ENCODE measurements around the gene IKZF1. TPM values are rescaled to one million over a fixed set of nuclear protein-coding genes. Genes with fewer than 3 reads are reported as not detected.
"Not testable (repeated sequence)": the region's sequence is repeated elsewhere in the genome, so short reads cannot be mapped to it uniquely, and the experiment has no call there.

The IKZF1 gene
- total RNA-seq, 1 experiment from 2014 or later, result 1.2 TPM

DNA sequence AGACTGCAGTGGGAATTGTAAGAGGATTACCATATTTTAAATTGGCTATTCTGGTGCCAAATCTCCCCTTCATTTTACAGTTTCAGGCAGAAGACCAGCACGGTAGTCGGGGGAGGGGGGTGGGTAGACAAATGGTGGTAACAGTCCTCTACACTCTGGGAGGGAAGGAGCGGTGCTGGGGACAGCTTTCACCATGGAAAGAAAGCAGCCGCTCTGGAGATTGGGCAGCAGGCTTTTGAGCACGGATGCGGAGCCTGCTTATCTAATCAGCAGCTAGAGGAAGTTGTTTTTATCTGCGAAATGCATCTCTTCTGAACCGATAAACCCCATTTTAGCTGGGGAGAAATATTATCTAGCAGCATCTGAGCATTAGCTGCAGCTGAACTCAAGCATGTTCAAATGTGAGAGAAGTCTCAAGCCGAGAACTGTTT, 28.7 kb downstream of the IKZF1 start:
- DNase-seq (ENCODE audit: low spot score), result no peak

DNA sequence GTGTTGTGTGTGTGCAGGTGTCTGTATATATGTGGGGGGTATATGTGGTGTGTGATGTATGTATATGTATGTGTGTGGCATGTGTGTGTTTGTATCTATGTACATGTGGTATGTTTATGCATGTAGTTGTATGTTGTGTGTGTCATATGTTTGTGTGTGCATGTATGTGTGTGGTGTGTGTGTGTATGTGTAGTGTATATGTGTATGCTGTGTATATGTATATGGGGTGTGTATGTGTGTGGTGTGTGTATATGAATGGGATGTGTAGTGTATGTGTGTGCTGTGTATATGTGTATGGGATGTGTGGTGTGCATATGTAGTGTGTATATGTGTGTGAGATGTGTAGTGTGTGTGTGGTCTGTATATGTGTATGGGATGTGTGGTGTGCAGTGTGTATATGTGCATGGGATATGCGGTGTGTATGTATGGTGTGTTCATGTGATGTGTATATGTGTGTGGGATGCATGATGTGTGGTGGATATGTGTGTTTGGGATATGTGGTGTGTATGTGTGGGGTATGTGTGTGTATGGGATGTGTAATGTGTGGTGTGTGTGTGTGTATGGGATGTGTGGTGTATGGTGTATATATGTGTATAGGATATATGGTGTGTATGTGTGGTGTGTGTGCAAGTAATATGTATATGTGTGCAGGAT, 30.0 kb downstream of the IKZF1 start:
- DNase-seq (ENCODE audit: low spot score), result no peak

DNA sequence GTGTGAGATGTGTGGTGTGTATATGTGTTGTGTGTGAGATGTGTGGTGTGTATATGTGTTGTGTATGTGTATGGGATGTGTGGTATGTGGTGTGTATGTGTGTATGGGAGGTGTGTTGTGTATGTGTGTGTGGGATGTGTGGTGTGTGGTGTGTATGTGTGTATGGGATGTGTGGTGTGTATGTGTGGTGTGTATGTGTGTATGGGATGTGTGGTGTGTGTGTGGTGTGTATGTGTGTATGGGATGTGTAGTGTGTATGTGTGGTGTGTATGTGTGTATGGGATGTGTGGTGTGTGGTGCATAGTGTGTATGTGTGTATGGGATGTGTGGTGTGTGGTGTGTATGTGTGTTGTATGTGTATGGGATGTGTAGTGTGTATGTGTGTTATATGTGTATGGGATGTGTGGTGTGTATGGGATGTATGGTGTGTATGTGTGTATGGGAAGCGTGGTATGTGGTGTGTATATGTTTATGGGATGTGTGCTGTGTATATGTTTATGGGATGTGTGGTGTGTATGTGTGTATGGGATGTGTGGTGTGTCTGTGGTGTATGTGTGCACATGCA, 30.8 kb downstream of the IKZF1 start:
- no peak for DNase-seq (ENCODE audit: low spot score)

DNA sequence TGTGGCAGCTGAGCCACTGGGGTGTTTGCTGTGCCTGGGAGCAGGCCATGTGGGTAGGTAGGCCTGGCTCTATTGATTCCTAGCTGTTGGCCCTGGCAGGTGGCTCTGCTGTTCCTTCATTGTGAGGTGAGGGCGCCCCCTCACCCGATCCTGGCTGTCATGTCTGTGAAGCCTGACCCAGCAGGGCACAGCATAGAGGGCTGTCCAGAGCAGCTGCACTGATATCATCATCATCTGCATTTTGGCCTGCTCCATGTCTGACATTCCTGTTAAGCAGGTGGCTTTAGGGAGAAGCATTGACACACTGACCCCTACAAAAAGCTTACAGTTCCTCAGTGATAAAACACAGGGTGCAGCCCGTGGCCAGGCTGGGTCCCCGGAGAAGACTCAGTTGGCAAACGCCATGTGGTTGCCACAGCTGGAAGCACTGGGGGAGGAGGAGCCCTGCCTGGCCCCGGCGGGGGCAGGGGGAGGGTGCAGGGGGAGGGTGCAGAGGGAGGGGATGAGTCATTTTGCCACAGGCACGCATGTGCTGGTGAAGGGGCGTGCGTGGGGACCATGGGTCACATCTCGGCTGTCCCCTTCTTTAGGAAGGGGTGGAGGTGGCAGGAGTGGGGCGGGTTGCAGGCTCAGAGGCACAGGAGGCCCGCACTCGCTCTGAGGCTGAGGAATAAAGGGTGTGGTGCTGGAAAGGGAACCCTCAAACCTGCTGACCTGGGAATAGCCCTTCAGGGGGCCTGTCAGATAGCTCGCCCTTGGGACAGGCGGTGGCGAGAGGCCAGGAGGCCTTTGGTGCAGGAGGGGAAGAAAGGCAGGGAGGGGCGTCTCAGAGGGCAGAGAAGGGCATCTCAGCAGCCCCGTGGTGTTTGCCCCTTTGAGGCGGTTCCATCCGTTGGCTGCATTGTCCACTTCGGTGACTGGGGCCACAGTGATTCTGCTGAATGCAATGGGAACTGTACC, 31.6 kb downstream of the IKZF1 start:
- no peak for DNase-seq (ENCODE audit: low spot score)

DNA sequence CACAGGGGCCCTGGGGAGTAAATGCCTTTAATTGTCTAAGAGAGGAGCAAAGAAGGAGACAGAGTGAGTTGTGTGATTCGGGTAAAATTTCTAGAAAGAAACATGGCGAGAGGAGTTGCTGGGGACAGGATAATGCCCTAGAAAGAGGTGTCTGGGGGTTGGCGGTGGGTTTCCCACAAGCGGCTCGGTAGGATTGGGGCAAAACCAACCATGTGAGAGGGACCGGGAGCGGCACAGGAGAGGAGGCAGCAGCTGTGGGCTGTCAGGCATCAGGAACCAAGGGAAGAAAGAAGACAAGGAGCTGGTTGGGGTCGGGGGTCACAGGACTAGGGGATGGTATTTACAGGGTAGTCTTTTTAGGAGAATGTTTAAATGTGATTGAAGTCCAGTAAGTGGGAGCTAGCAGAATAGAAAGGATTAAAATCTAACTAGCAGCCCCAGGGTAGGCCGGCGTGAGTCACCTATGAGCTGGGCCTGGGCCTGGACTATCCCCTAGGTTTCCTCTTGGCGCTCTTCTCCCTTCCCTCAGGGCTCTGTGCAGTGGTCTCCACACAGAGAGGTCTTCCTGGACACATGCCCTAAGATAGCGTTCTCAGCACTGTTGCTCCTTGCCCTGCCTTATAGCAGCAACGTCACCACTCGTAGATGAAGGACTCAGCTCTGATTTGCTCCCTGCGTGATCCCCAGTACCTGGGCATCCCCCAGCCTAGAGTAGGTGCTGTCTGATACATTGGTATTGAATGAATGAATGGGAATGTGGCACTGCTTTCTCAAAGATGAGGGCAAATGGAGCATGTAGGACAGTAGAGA, 32.6 kb downstream of the IKZF1 start:
- DNase-seq (ENCODE audit: low spot score), result no peak

DNA sequence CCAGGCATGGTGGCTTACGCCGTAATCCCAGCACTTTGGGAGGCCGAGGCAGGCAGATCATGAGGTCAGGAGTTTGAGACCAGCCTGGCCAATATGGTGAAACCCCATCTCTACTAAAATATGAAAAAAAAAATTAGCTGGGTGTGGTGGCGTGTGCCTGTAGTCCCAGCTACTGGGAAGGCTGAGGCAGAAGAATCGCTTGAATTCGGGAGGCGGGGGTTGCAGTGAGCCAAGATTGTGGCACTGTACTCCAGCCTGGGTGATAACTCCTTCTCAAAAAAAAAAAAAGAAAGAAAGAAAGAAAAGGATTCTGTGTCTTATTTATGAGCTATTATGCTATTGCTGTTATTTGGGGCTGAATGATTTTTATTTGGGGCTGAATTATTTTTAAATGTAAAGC, 35.0 kb downstream of the IKZF1 start:
- not testable (repeated sequence) for DNase-seq (ENCODE audit: low spot score)

DNA sequence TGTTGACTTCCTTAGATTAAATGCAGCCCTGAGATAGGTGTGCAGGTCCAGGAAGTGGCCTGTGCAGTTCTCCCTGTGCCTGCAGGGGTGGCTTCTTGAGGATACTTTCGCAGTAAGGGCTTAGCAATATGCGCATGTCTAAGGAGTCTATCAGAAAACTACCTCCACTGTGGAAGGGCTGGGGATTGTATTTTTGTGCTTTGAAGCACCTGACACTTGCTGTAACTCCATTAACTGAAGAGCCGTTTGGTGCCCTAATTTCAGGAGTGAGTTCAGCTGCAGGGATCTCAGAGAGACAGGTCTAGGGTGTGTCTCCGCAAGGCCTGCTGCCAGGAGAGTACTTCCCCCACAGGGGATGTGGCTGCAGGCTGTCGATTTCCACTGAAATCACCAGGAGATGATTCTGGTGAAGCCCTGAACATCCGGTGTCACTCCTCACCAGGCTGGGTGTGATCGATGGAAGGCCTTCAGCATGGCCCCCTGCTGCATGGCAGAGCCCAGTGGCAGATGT, 35.5 kb downstream of the IKZF1 start:
- DNase-seq (ENCODE audit: low spot score), result no peak

DNA sequence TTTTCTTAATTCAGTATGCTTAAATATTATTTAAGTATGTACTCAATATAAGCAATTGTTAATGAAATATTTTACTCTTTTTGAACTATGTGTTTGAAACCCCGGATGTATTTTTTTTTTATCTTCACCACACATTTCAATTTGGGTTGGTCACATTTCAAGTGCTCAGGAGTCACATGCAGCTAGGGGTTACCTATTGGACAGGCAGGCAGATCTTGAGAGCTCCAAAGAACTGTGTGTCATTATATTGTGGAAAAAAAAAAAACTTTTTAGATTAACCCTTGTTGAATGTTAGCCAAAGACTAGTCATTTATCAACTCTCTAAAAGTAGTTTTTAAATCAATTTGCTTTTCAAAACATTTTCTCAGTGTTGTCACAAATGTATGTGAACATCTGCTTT, 37.2 kb downstream of the IKZF1 start:
- DNase-seq (ENCODE audit: low spot score), result no peak

DNA sequence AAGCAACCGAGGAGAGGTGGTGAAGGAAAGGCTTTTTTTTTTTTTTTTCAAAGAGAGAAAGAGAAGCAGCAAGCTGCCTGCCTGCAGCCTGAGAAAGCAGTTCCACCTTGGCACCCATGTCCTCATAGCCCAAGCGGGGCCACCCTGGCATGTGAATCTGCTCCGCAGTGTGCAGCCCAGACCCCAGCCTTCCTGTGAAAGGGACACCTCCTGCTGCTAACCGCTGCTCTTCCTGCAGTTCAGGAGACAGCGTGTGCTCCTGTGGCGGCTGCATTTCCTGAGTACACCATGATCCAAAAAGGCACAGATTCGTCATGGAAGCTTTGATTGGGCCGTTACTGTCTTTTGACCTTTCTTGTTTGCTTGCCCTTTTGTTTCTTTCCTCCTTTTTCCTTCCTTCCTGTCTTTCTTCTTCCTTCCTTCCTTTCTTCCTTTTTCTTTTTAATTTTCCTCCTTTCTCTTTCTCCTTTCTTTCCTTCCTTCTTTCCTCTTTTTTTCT, 38.1 kb downstream of the IKZF1 start:
- DNase-seq (ENCODE audit: low spot score), result no peak

DNA sequence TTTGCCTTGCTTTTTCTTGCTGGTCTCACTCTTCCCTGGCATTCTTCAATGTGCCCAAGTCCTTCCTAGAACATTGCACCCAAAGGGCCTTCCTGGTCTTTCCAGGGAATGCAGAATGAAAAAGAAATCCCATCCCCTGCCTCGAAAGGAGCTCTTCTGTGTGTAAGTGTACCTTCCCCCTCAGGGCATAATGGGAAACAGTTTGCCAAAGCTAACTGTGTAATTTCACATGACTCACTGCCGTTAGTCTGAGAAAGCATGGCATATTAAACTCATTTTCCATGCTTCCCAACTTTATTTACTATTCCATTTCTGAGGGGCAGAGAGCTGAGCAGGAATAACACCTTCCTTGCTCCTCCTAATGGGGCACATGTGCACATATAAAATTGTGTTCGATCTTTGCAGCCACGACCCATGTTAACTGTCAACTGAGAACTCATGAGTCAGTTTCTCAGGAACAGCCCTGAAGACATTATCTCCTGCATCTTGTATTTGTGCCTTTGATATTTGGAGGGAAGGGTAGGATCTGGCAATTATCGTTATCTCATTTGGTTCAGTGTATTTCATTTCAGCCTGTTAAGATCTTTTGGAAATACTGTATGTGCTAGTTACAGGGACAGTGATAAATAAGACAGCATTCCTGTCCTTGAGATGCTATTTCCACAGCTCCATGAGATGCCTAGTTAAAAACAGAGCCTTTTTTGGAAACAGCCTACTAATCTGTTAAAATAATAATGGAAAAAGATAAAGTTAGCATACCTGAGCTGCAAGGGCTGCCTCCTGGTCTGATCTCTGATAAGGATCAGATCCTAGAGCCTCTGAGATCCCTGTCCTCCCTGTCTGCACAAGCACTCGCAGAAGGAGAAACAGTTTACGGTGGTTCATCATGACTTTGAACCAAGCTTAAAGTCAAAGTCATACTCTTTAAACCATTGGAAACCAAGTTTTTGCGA, 42.3 kb downstream of the IKZF1 start:
- peak; percentile 35 for DNase-seq (ENCODE audit: low spot score)

DNA sequence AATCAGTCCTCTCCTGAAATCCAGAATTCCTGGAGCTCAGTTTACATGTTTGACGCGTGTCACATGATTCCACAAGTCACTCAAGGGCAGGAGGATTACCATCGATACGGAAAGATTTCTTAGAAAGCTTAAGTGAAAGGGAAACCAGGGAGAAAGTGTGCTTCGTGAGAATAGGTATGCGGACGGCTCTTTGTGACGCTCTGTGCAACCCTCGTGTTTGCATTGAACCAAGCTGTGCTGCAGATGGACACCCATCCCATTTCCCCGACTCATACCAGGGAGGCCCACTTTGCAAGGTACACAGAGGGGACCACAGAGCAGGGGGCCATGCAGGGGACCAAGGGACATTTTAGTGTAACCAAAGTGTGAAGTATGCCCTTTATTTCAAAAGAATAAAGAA, 43.2 kb downstream of the IKZF1 start:
- no peak for DNase-seq (ENCODE audit: low spot score)

DNA sequence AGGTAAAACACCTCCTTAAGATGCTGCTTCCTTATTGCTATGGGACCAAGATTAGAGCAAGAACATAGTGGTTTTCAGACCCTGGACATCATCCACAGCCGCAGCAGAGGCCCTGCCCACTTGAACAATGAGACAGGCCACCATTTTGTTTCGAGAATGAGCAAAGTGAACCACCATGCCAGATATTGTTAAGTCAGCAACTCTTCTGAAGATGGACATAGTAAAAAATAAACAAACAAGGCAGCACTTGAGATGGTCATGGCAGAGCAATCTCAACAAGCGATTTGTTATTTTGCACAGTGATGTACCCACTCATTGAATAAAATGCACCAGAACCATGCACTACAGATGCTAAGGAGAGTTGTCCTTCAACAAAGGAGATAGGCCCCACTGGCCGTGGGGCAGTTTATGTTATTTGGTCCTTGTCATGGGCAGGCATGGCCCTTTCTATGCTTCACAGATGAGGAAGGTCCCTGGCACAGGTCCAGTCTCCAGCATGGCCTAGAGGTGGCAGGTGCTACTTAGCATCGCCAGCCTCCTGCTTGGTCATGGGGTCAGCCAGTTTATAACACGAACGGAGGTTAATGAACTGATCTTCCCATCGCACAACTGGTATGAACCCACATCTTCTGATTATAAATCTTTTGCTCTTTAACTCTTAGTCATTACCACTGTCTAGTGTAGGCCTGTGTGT, 44.1 kb downstream of the IKZF1 start:
- no peak for DNase-seq (ENCODE audit: low spot score)

DNA sequence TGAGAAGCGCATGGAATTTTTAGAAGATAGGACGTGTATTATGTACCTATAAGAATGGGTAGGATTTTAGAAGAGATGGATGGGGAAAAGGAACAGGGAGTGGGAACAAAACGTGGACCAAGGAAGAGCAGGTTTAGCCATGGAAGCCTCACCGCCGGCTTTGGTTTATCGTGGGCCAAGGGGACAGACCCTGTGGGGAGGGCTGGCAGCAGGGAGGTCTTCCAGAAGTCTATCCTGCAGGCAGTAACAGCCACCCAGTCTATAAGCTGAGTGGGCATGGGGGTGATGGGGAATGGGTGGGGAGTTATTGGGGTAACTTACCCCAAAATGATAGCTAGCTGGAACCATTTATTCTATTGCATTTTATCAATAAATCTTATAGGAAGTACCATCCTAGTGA, 44.9 kb downstream of the IKZF1 start:
- no peak for DNase-seq (ENCODE audit: low spot score)

DNA sequence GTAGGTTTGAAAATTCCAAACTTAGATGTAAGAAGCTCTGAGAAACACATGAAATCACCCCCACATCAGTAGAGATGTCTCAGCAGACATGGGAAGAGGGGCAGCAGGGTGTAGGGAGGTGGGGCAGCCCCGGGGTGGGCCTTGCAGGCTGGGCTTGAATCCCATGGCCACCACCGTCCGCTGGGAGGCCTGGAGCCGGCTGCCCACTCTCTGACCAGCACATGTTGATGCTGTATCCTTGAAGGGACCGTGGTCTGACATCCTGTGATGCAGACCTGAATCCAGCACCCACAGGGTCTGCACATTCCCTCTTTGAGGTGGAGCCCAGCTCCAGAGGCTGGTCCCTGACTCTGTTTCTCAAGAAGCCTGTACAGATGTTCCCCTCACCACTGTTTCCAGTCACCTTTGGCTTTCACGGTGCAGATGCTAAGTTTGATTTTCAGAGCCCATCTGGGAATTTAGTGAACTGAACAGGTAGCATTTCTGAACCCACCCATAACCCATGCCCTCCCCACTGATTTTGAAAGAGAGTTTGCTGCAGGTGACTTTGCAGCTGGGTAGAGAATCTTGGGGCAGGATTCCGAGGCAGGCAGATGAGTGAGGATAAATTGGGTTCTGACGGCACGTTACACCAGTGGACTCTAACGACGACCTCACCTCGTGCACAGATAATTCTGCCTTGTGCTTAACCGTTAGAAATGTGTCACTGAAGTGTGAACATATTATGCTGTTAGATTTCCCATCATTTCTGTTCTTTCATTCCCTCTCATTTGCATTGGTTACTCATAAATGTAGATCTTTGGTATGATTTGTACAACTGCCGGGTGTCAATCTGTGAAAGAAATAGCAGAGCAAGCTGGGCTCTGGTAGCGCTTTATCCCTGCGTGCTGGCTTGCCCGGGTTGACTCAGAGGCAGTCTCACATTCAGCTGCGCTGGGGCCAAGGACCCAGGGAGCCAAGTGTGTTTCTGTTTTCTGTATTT, 45.7 kb downstream of the IKZF1 start:
- DNase-seq (ENCODE audit: low spot score), result no peak

DNA sequence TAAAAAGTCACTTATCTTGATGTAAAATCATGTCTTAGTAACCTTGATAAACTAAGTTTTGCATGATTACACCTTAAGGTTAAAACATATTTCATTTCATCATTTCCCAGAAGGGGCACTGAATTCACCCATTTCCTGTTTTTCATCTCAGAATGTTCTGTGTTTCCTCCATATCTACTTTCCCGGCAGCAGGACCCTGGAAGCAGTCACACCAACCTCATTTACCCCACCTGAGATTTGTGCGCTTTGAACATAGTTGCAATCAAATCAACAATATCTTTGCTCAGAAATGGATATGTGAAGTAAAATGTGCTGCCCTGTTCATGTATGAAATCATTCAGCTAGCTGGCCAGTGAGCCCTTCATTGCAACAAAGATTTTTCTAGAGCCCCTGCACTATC, 46.8 kb downstream of the IKZF1 start:
- DNase-seq (ENCODE audit: low spot score), result no peak

DNA sequence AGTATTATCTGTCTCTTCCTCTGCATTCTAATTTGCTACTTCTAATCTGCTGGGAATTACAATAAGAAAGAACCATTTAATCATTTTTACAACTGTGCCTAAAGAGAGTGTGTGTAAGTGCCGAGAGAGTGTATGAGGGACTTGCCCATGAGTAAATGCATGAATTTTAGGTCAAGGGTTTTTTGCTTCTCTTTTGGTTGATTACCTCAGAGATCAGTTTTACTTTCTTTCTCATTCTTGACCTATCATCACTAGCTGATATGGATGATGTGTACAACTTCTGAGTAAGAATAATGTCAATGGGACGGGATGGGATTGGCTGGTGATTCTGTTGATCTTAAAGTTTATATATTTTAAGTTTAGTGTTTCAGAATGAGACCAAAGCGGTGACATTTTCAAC, 47.8 kb downstream of the IKZF1 start:
- DNase-seq (ENCODE audit: low spot score), result no peak

DNA sequence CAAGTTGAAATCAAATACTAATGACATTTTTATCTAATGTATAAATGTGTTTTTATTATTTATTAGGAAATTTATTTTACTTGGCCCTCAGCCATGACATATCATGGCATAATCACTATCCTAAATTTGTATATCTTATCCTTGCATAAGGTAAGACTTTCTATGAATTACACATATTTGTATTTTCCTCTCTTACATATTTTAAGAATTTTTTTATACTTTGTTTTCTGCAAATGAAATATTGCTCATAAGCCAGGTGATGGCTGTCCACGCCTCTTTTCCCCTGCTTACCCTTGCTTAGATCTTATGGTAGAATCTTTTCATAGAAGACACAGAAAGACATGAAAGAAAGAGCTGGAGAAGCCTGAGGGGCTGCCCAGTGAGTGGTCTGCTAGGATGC, 48.2 kb downstream of the IKZF1 start:
- DNase-seq (ENCODE audit: low spot score), result no peak

DNA sequence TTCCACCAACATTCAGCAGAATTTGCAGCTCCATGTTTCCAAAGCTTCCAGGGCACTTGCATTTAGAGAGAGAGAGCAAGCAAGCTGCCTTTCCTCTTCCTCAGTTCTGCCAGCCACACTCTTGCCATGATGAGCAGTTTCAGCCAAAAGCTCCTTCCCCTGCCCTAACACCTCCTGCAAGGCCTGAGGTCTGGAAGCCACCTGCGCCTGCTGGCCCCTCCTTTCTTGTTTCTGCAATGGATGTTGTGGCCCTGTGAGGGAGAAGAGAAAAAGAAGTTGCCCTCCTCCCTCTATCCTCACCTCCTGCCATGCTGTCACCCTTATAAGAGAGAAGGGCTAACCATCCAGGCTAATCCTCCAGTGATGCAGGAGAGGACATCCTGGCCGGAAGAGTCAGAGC, 48.7 kb downstream of the IKZF1 start:
- DNase-seq (ENCODE audit: low spot score), result no peak
